NCI-H1105 (cell line): ENCODE results near the gene GTF2F1.
A peak's percentile ranks its signal among the peaks of the same experiment; 100 is the strongest.
"Not testable (repeated sequence)": the region's sequence is repeated elsewhere in the genome, so short reads cannot be mapped to it uniquely, and the experiment has no call there.

Source experiments
- DNase-seq: peaks from one replicate; lab custom pipeline; 2025; lab: John Stamatoyannopoulos, UW

The GTF2F1 gene, protein sequence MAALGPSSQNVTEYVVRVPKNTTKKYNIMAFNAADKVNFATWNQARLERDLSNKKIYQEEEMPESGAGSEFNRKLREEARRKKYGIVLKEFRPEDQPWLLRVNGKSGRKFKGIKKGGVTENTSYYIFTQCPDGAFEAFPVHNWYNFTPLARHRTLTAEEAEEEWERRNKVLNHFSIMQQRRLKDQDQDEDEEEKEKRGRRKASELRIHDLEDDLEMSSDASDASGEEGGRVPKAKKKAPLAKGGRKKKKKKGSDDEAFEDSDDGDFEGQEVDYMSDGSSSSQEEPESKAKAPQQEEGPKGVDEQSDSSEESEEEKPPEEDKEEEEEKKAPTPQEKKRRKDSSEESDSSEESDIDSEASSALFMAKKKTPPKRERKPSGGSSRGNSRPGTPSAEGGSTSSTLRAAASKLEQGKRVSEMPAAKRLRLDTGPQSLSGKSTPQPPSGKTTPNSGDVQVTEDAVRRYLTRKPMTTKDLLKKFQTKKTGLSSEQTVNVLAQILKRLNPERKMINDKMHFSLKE

GRCh38 chr19:6393074-6393982, at the start of gene GTF2F1:
TSS of gene GTF2F1 (minus strand) at chr19:6393164. CDS start at chr19:6392995, 169 bp downstream.
- DNase-seq: peak; percentile 92

DNA sequence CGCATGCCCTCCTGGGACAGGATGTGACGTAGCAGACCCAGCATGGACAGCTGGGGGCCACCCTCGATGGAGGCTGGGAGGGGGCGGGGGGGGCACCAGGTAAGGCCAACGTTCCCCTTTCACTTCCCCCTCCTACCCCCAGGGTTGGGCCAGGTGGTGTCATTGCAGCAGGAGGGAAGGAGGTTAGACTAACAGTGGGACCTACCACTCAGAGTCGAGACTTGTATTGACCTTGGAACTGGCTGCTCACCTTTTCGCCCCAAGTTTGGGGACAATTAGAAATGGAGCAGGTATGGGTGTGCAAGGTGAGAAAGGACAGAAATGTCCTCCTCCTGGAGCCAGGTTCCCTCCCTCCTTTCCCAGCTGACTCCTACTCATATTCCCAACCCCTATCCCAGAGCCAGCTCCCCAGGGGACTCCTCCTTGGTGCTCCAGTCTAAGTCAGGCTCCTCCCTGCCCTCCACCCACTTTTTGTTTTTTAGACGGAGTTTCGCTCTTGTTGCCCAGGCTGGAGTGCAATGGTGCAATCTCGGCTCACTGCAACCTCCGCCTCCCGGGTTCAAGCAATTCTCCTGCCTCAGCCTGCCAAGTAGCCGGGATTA, 49.2 kb upstream of the GTF2F1 start:
- no peak for DNase-seq

DNA sequence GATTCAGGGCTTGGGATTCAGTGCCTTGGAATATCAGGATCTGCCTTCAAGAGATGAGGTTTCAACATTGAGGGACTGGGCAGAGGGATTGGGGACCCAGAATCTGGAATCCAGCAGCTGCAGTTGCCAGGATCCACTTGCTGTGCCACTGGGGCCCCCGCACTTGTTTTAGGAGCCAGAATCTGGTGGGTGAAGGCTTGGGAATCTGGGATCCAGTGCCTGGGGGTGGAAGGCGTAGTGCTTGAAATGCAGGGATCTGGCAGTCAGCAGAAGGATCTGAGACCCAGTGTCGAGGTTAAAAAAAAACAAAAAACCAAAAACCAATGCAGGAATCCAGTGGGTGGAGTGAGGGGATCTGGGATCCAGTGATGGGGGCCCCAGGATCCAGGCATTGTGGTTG, 47.9 kb upstream of the GTF2F1 start:
- DNase-seq: no peak

DNA sequence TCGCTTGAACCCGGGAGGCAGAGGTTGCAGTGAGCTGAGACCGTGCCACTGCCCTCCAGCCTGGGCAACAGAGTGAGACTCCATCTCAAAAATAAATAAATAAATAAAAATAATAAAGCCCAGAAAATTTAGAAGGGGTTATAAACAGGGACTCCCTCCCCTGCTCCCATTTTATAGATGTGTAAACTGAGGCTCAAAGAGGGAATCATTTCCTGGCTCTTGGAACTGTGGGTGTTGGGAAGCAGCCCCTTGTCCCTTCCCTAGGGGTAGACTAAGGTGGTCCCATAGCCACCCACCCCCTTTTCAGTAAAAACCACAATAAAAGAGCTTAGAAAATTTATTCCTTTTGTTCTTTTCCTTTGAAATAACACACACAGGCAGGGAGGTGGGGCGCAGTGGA, 46.8 kb upstream of the GTF2F1 start:
- DNase-seq: no peak

- DNase-seq: no peak
These were observed 40.7 kb upstream of the GTF2F1 start, which contains the start of gene SLC25A41 for GRCh38 chr19:6433663-6434062. TSS of gene SLC25A41 (minus strand) at chr19:6433763. CDS start at chr19:6433693, 70 bp downstream.

DNA sequence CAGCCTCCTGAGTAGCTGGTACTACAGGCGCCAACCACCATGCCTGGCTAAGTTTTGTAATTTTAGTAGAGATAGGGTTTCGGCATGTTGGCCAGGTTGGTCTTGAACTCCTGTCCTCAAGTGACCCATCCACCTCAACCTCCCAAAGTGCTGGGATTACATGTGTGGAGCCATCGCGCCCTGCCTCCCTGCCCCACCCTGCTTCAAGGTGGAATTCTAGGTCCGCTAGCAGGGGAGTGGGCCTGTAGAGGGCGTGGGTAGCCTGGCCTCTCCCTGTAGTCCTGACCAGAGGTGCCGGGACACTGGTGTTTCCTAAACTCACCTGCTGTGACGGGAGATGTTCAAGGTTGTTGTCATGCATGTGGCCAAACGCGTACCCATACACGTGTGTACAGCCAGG, 40.2 kb upstream of the GTF2F1 start:
- no peak for DNase-seq

DNA sequence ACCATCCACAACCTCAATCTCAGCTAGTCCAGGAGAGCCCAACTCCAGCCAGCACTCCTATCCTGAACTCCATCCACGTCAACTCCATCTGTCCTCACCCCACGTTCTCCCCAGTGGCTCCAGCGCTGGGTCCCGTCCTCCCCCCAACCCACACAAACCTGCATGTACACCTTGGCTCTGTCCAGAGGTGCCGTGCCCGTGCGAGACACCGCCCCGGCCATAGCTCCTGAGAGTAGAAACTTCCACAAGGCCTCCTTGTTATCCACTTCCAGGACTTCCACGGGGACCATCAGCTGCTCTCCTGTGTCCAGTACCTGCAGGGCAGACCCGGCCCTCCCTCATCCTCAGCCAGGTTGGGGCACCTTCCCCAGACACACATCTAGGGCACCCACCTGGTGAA, 38.9 kb upstream of the GTF2F1 start:
- DNase-seq: no peak

DNA sequence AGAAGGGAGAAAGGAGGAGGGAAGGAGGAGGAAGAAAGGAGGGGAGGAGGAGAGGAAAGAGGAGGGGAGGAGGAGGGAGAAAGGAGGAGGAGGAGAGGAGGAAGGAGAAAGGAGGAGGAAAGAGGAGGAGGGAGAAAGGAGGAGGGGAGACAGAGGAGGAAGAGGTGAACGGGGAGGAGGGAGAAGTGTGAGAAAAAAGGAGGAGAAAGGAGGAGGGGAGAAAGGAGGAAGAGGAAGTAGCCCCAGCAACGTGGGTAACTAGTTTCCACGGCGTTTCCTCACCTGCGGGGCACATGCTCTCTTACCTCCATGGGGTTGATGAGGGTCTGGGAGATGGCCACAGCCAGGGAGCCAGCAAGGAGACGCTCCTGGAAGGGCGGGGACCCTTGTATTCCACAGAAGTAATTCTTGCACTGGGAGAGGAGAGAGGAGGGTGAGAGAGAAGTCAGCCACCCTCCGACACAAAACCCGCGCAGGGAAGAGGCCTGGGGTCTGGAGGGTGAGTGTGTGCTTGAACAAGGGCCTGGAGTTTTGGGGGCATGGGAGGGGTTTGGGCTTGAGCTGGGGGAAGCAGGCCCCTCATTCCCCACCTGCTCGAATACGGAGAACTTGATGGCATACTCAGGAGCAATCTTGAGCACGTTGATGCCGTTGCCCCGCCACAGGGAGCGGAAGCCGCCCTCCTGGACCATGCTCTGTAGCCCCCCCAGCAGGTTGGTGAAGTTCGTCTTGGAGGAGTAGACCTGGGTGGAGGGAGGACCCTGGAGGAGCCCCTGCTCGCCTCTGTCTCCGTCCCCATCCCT, 36.7 kb upstream of the GTF2F1 start:
- no peak for DNase-seq

DNA sequence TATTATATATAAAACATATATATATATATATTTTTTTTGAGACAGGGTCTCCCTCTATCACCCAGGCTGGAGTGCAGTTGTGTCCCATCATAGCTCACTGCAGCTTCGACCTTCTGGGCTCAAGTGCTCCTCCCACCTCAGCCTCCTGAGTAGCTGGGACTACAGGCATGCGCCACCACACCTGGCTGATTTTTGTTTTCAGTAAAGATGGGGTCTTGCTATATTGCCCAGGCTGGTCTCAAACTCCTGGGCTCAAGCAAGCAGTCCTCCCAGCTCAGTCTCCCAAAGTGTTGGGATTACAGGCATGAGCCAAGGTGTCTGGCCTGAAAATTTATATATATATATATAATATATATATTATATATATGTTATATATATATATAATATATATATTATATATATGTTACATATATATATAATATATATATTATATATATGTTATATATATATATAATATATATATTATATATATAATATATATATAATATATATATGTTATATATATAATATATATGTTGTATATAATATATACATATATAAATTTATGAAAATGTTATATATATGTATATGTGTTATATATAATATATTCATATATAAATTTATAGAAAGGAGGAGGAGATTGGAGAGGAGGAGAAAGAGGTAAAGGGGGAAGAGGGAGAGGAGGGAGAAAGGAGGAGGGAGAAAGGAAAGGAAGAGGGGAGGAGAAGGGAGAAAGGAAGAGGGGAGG, 35.9 kb upstream of the GTF2F1 start:
- DNase-seq: not testable (repeated sequence)

DNA sequence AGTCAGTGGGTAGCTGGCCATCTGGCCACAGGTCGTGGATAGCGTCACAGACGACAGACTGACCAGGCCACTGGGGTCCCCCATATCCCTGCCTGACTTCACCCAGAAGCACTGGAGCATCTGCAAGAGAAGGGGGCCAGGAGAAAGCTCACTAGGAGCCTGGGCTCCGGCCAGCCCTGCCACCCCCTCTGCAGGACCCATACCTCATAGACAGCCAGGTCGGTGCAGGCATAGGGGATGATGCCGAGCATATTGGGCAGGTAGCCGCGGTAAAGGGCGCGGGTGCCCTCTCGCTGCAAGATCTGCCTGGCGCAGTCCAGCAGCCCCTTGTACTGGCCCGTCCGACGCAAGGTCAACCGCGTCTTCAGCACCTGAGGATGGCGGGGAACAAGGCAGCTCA, 34.2 kb upstream of the GTF2F1 start:
- no peak for DNase-seq

DNA sequence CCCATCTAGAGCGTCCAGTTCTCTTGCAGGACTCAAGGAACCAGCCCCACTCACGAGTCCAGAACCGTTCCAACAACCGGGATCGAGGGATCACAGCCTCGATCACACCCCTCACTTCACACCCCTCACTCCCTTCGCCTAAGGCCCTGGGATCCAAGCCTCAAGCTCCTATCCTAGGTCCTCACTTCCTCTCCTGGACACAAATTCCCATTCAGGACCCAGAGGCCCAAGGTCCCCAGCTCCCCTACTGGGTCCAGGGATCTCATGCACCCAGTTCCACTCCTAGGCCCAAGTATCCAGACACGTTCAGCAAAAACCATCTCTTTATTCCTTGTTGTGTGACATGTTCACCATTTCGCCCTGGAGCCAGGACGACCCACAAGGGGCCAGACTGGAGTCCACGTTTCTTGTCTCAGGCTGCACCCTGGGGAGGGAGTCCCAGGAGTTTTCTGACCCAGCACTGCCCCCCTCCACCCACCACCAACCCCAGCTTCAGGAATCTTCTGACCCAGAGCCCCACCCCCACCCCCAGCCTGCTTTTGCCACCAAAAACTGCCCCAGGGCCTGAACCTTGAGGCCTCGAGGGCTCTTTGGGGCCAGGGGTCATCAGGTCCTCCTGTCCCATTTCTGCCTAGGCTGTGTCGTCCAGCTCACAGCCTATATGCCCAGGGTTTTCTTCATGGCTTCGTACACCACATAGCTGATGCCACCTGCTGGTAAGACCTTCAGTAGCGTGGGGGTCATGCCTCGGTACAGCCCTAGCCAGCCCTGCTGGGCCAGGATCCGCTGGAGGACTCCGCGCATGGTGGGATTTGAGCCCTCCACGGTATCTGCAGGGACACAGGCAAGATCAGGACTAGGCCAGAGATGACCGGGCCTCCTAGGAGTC, 33.0 kb upstream of the GTF2F1 start:
- DNase-seq: no peak

- DNase-seq: peak; percentile 100
These were observed 32.2 kb upstream of the GTF2F1 start for GRCh38 chr19:6424939-6425731.

DNA sequence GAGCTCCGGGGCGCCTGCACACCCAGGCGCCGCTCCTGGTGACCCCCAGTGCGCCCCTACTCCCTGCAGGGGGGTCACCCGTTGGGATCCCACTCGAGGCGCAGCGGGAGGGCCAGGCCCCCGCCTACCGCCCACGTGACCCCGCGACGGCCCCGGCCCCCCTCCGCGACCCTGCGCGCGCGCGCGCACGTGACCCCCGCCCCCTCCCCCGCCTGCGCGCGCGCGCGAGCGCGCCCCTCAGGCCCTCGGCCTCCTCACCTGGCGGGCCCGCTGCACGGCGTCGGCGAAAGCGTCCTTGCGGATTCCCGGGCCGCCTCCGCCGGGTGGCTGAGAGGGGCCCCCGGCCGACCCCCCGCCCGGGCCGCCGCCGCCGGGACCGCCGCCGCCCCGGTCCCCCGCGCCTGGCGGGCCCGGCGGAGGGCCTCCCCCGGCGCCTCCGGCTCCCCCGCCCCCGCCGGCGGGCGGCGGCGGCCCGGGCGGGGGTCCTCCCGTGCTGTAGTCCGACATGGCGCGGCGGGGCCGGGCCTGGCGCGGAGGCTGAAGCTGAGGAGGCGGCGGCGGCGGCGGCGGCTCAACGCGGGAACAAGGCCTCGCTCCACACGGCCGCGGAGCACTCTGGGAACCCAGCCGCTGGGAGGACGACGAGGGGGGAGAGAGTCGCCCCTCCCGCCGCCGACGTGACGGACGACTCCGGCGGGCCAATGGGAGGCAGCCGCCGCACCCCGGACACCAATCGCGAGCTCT, 31.4 kb upstream of the GTF2F1 start, which contains the start of gene KHSRP:
TSS of gene KHSRP (minus strand) at position 617 of the 744 bp plus-strand sequence. CDS start at position 507, 110 bp downstream.
- peak; percentile 54 for DNase-seq

- no peak for DNase-seq
These were observed 30.7 kb upstream of the GTF2F1 start for GRCh38 chr19:6423499-6424194.

DNA sequence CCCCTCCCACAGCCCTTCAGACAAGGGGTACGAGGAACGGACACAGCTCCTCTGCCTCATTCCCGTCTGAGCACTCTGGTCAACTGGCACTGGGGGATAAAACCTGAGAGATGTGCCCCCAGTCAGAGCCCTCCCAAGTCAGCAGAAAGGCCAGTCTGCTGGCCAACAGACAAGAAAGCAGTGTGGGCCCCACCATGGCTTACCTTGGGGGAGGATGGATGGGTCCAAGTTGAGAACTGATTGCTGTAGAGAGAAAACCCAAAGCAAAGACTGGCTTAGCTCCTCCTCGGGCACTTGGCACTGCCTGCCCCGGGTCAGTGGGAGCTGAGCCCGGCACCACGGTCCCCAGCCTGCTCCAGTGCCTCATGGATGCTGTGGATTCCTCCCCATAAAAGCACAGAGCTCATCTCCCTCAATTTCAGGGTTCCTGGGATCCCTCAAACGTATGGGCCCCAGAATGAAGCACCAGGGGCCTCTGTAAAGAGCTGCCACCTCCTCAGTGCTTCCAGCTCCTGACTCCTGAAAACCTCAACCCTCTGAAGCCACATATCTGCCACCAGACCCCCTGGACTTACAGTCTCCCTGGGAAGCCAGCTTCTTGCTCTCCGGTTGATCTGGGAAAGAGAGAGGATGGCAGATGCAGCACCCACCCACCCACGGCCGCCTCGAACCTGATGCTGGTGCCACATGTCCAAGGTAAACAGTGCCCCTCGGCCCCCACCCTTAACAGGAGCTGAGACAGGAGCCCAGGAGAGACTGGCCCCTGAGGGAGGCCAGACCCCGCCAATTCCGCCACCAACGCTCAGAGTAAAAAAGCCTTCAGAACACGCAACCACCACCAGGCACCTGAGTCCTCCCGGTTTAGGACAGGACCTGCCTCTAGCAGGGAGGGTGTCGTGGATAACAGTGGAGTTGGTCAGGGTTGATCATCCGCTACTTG, 28.4 kb upstream of the GTF2F1 start:
- DNase-seq: no peak

GRCh38 chr19:6418562-6418932, 25.6 kb upstream of the GTF2F1 start:
- DNase-seq: no peak
